NB4 (cell line): ENCODE measurements around the gene QRICH1.

Source experiments
- DNase-seq: peaks from one replicate; pipeline ENCODE4 v3.0.0; 2010; ENCODE audit warnings: low read depth
- H3K4me3 ChIP-seq: one replicate; pipeline ENCODE4 v1.5.1; 2011; ENCODE audit warnings: mild to moderate bottlenecking, low read depth, low read length, moderate library complexity
- MYC ChIP-seq: IDR thresholded peaks from 2 replicates; pipeline ENCODE4 v1.6.1; 2011; ENCODE audit warnings: low read depth, low read length
- POLR2A ChIP-seq: IDR thresholded peaks from 2 replicates; pipeline ENCODE4 v1.6.1; 2011; ENCODE audit warnings: mild to moderate bottlenecking; ENCODE audit not compliant: insufficient read length; ENCODE audit errors: extremely low read depth
- TF ChIP-seq, protein P1 (sequence below): IDR thresholded peaks from one replicate; pipeline ENCODE4 v1.5.1; 2012; ENCODE audit warnings: low read depth, low read length
- TF ChIP-seq, protein P2 (sequence below): IDR thresholded peaks from 2 replicates; pipeline ENCODE4 v1.6.1; 2011; ENCODE audit warnings: low read depth, low read length

The QRICH1 gene

DNA sequence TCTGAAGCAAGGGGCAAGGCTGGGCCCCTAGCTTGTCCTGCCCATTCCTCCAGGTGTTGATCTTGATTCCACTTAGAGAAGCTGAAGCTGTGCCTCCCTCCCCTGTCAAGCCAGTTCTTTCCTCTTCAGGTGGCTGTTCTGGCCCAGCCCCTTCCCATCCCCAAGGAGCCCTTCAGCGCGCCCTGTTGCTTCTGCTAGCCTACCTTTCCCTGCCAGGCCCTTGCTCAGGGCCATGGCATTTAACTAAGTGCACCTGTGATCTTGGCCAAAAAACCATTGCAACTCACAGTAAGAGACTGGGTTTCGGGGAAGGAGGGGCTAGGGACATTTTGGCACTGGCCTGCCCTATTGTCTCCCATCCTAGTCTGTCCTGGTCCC, 88.6 kb downstream of the QRICH1 start:
- DNase-seq: no peak
- TF ChIP-seq, protein P1, sequence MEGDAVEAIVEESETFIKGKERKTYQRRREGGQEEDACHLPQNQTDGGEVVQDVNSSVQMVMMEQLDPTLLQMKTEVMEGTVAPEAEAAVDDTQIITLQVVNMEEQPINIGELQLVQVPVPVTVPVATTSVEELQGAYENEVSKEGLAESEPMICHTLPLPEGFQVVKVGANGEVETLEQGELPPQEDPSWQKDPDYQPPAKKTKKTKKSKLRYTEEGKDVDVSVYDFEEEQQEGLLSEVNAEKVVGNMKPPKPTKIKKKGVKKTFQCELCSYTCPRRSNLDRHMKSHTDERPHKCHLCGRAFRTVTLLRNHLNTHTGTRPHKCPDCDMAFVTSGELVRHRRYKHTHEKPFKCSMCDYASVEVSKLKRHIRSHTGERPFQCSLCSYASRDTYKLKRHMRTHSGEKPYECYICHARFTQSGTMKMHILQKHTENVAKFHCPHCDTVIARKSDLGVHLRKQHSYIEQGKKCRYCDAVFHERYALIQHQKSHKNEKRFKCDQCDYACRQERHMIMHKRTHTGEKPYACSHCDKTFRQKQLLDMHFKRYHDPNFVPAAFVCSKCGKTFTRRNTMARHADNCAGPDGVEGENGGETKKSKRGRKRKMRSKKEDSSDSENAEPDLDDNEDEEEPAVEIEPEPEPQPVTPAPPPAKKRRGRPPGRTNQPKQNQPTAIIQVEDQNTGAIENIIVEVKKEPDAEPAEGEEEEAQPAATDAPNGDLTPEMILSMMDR: no peak
- TF ChIP-seq, protein P2, sequence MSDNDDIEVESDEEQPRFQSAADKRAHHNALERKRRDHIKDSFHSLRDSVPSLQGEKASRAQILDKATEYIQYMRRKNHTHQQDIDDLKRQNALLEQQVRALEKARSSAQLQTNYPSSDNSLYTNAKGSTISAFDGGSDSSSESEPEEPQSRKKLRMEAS: no peak
- TF ChIP-seq POLR2A: no peak
- TF ChIP-seq MYC: no peak
- H3K4me3 ChIP-seq: no peak overlapping the region

DNA sequence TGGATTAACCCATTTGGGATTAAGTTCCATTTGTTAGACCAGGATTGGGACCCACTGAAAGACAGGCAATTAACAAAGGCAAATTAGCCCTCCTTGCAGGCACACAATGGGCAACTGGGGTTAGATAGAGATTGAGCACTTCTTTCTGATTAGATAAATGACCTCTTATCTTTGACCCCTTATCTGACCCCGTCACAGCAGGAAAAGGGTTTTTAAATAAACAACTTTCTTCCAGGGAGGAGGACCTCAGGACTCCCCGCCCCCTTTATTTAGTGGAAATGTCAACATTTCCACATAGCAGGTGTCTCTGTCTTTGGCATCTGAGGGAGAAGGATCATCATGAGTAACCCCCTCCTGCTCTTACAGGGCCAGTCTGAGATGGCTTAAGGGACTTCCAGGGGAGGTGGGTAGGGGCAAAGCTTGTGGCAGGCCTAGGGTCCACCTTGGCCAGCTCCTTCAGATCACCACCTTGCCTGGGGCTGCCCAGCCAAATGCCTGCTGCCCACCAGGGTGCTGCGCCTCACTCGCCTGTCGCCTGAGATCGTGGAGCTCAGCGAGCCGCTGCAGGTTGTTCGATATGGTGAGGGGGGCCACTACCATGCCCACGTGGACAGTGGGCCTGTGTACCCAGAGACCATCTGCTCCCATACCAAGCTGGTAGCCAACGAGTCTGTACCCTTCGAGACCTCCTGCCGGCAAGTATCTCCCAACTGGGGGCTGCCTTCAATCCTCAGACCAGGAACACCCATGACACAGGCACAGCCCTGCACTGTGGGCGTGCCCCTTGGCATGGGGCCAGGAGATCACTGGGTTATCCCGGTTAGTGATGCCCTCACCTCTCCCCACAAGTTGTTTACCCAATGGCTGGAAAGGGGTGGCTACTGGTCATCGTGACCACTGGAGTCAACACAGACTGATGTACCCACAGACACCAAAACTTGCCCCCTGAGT, 89.2 kb downstream of the QRICH1 start:
- H3K4me3 ChIP-seq: no peak overlapping the region
- no peak for DNase-seq

DNA sequence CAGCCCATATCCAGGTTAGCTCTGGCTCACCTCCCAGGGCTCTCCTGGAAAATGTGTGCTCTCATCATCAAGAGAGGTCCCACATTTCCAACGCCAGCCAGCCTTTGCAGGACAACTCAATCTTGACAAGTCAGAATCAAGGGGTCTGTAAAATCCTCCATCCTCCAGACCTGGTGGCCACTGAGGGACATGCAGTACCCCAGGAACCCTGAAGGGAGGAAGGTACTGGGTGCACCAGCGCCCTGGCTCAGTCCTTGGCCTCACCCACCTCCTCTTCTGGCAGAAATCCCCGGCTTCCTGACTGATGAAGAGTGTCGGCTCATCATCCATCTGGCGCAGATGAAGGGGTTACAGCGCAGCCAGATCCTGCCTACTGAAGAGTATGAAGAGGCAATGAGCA, 92.7 kb downstream of the QRICH1 start:
- TF ChIP-seq POLR2A (no peak), MYC (no peak)
- TF ChIP-seq, protein P1: no peak
- TF ChIP-seq, protein P2: no peak
- H3K4me3 ChIP-seq: no peak overlapping the region
- DNase-seq: no peak

More for the DNA sequence above, 89.2 kb downstream of the QRICH1 start:
- TF ChIP-seq, protein P1: no peak
- TF ChIP-seq POLR2A: no peak
- TF ChIP-seq MYC: no peak
- TF ChIP-seq, protein P2: no peak

DNA sequence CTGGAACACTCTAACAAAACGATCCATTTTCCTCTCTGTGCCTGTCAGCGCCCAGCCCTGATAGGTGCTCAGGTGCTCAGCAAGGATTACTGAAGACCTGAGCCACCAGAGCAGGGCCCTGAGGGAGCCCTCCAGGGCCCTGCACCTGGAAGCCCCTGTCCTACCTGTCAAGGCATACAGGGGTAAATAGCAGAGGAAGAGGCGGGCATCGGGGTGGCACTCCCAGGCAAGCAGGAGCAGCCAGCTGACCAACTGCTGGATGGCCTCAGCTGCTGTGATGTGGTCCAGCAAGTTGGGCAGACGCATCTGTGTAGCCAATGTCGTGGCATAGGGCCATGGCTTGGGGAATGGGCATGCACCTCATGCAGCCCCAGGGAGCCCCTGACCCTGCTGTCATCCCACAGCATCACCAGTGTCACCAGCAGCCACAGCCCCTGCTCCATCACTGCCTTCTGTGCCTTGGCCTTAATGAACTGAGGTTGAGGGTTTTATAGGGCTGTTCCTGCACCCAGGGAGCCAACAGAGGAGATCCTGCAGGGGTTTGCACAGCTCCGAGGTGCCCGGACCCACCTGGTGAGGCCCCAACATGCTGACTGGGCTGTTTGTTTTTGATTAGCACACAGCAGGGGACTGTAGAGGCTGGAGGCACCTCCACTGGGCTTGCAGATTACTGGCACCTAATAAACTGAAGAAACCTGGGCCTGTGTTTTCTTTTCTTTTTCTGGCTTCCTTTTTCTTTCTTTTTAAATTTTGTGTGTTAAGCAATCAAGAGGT, 94.6 kb downstream of the QRICH1 start:
- TF ChIP-seq POLR2A: no peak
- TF ChIP-seq, protein P1: no peak
- TF ChIP-seq, protein P2: no peak
- no peak for TF ChIP-seq MYC
- DNase-seq: no peak
- H3K4me3 ChIP-seq: no peak overlapping the region

DNA sequence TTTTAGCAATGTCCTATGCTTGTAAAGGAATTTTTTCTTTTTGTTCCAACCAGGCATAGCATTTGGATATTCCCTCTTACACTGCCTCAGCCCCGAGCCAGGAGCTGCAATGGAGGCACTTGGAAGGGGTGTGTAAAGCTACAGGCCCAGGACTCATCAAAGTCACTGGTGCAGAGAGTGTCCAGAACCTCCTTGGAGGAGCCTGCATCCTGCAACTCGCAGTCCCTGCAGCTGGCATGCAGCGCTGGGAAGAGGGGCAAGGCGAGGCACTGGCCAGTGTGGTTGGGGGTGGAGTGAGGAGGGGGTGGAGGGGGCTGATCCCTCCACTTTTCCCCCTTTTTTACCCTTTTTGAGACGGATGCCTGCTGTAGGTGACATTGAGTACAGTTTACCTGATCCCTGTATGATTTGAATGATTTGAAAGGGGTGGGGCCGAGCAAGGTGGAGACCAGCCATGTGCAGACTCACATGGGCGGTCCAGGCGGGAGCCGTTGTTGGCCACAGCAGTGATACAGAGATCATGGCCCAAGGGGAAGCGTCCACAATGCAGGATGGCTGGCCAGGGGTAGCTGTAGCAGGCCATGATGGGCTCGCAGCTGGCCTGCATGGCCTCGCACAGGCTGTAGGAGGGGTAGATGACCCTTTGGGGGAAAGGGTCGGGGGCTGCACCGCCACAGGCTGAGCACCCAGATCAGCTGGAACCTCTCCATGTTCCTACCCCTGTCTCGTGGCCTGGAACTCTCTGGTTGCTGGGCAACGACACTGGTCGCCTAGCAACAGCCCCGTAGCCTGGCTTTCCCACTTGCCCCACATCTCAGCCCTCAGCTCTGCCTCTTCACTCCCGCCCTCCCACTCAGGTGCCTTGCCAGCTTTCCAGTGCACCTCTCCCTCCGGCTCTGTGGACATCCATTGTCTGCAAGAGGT, 95.9 kb downstream of the QRICH1 start:
- H3K4me3 ChIP-seq: no peak overlapping the region
- no peak for DNase-seq
- TF ChIP-seq MYC: no peak
- TF ChIP-seq, protein P1: no peak
